HG02973 (cell line): Measurements from ENCODE around the gene SEMA4A.
"Not testable (repeated sequence)": the region's sequence is repeated elsewhere in the genome, so short reads cannot be mapped to it uniquely, and the experiment has no call there.

Experiments used
- ATAC-seq: cut with Tn5 transposase; IDR thresholded peaks from one replicate; pipeline ENCODE4 v1.9.1; 2021; ENCODE audit warnings: moderate library complexity; ENCODE audit not compliant: unreplicated experiment

Gene SEMA4A

GRCh38 chr1:156153362-156153761 lies at the start of gene SEMA4A:
SEMA4A (plus strand) TSS chr1:156153585; CDS start chr1:156154579, 994 bp downstream.
- ATAC-seq: no peak

DNA sequence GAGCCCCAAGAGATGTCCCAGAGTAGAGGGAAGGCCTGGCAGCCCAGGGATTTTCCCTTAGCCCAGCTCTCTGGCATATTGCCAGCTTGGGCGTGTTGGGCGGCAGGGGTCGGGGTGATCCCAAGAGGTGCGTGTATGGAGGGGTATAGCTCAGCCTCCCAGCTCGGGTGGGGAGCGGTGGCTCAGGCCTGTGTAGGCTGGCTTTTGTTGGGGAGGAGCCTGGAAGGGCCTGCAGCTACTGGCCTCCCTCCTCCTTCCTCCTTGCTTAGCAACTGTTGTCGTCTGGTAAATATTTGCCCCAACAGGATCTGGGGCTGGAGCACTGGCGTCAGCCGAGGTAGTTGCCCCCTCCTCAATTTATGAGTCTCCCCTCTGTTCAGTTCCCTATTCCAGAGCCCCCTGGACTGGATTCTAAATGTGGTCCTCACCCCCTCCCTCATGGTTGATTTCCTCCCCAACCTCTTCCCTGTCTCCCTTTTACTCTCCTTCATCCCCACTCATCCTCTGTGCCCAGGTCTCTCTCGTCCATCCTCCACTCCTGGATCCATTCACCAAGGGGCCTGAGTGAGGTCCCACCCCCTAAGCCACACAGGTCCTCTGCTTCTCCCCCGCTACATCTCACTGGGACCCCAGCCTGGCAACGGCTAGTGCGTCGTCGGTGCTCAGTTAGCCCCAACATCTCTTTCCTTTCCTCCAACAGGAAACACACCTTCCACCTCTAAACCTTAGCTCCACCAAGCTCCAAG lies 49.1 kb upstream of the SEMA4A start:
- ATAC-seq: no peak

GRCh38 chr1:156104861-156105832 lies 48.2 kb upstream of the SEMA4A start:
- ATAC-seq: no peak

GRCh38 chr1:156106624-156107488 lies 46.5 kb upstream of the SEMA4A start:
- no peak for ATAC-seq

GRCh38 chr1:156108057-156108456 lies 45.3 kb upstream of the SEMA4A start:
- no peak for ATAC-seq

DNA sequence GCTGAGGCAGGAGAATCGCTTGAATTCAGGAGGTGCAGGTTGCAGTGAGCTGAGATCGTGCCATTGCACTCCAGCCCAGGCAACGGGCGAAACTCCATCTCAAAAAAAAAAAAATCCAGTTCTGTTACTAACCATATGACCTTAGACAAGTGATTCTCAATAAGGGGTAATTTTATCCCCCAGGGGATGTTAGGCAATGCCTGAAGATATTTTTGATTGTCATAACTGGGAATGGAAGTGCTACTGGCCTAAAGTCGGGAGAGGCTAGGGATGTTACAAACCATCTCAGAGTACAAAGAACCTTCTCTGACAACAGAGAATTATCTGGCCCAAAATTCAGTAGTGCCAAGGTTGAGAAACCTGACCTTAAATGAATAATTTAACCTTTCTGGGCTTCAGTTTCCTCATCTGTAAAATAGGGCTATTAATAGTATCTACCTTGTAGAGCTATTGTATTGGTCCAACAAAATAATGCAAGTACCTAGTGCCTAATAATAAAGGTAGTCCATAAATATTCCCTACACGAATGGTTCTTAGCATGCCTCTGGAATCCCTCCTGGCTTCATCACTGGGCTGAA lies 44.6 kb upstream of the SEMA4A start:
- no peak for ATAC-seq

DNA sequence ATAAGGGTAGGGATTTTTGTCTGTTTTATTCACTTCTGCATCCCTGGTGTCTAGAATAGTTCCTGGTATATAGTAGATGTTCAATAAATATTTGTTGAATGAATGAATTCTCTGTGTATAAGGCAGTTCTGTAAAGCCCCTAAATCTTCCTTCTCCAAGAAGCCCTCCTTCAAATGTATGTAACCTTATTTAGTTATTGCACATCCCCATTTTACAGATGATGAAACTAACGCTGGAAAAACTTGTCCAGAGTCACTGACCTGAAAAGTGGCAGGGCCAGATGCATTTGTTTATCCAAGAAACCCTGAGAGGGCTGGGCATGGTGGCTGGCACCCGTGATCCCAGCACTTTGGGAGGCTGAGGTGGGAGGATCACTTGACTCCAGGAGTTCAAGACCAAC lies 43.1 kb upstream of the SEMA4A start:
- ATAC-seq: no peak

DNA sequence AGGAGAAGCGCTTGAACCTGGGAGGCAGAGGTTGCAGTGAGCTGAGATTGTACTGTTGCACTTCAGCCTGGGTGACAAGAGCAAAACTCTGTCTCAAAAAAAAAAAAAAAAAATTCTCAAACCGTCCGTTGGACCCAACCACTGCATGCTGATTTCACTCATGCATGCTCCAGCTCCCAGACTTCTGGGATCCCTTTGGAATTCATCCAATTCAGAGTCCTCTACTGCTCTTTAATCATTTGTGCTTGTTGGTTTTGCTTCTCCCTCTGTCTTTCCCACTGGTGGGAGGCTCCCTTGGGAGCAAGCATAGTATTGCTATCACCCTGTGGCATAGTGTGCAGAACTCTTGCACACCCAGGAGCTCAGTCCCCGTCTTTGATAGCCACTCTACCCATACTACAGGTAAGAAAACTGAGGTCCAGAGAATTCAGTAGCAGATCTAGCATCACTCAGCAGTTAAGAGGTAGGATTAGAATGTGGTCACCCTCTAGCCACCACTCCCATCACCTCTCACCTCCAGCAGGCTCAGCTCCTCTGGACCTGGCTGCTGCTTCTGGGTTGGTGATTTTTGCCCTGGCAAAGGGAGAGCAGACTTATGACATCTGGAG lies 41.9 kb upstream of the SEMA4A start:
- no peak for ATAC-seq

DNA sequence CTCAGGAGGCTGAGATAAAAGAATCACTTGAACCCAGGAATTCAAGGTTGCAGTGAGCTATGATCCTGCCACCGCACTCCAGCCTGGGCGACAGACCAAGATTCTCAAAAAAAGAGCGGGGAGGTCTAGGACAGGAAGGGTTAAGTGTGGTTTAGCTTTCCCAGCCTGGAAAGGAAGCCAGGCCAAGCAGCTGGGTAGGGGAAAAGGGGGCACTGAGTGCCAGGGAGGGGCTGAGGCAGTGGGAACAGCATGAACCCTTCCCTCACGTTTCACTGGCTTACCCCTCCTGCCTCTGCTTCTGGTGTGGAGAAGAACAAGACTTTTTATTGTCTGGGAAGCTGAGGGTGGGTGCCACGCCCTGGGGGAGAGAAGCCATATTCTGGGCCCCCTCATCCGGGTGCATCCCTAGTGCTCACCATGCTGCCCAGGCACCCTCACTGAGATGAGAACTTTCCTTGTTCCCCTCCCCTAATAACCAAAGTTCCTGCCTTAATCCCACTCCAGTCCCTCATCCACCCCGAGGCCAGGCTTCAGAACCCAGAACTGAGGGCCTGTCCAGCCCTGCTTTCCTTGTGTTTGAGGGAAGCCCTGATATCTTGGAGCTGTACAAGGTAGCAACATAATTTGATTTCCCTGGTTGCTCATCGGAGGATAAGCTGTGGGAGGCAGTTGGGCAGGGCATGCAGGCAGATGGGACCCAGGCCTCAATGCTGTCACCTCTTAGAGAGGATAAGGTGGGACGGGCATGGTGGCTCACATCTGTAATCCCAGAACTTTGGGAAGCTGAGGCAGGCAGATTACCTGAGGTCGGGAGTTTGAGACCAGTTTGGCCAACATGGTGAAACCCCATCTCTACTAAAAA lies 40.9 kb upstream of the SEMA4A start:
- ATAC-seq: no peak

DNA sequence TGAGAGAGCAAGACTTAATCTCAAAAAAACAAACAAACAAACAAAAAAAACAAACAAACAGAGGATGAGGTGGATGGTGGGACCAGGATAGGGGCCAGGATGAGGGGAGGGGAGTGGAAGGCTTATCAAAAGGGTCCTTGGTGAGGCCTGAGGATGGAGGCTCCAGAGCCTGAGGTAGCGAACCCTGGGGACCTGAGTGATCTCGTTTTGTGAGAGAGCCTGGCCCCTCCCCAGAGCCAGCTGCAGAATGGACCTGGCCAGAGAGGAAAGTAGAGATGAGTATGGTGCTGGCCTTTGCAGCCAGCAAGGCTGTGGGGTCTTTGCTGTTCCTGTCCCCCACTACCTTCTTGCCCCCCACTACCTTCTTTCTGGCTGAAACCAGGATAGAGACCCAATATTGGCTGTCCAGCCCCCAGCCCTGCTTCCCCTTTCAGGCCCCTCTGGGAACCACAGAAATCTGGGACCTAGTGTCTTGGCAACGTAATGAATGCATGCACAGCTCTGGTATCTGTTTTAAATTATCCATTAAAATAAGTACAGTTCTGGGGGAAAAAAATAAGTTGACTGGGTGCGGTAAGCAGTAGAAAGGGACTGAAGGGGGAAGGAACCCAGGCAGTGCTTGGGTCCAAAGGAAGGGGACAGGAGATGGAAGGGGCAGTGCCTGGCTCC lies 40.0 kb upstream of the SEMA4A start:
- ATAC-seq: no peak

- peak; percentile 63 for ATAC-seq
Measured at GRCh38 chr1:156114101-156114918, 39.1 kb upstream of the SEMA4A start, which contains the start of gene LMNA. LMNA (plus strand) TSS chr1:156114711; CDS start chr1:156114919, 208 bp downstream.

DNA sequence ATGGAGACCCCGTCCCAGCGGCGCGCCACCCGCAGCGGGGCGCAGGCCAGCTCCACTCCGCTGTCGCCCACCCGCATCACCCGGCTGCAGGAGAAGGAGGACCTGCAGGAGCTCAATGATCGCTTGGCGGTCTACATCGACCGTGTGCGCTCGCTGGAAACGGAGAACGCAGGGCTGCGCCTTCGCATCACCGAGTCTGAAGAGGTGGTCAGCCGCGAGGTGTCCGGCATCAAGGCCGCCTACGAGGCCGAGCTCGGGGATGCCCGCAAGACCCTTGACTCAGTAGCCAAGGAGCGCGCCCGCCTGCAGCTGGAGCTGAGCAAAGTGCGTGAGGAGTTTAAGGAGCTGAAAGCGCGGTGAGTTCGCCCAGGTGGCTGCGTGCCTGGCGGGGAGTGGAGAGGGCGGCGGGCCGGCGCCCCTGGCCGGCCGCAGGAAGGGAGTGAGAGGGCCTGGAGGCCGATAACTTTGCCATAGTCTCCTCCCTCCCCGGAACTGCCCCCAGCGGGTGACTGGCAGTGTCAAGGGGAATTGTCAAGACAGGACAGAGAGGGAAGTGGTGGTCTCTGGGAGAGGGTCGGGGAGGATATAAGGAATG lies 38.4 kb upstream of the SEMA4A start:
- no peak for ATAC-seq

GRCh38 chr1:156115514-156116374 lies 37.6 kb upstream of the SEMA4A start:
- ATAC-seq: no peak

DNA sequence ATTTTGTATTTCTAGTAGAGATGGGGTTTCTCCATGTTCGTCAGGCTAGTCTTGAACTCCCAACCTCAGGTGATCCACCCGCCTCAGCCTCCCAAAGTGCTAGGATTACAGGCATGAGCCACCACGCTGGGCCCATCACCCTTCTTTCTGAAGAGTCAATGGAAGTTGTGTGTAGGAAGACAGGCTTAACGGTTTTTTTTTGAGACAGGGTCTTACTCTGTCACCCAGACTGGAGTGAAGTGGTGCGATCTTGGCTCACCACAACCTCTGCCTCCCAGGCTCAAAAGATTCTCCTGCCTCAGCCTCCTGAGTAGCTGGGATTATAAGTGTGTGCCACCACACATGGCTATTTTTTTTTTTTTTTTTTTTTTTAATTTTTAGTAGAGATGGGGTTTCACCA lies 36.7 kb upstream of the SEMA4A start:
- ATAC-seq: not testable (repeated sequence)

DNA sequence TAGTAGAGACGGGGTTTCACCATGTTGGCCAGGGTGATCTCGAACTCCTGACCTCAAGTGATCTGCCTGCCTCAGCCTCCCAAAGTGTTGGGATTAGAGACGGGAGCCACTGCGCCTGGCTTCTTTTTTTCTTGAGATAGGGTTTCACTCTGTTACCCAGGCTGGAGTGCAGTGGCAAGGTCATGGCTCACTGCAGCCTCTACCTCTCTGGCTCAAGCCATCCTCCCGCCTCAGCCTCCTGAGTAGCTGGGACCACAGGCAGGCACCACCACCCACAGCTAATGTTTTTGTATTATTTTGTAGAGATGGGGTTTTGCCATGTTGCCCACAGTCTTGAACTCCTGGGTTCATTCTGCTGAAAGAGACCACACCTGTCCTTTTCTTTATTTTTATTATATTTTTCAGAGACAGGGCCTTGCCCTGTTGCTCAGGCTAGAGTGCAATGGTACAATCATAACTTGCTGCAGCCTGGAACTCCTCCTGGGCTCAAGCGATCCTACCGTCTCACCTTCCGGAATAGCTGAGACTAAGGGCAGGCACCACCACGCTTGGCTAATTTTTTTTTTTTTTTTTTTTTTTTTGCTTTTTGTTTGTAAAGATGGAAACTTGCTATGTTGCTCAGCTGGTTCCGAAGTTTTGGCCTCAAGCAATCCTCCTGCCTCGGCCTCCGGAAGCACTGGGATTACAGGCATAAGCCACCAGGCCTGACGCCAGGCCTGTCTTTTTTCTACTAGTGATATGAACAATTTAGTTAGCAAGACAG lies 35.8 kb upstream of the SEMA4A start:
- no peak for ATAC-seq
